IMR-90 (cell line): ENCODE measurements around the gene PCGF3.

Experiments used
- BHLHE40 ChIP-seq: fragments of 150-350 bp; IDR thresholded peaks from 2 replicates; pipeline ENCODE4 v1.6.1; 2016; ENCODE audit warnings: mild to moderate bottlenecking, low read depth, low read length
- CEBPB ChIP-seq: IDR thresholded peaks from 2 replicates; pipeline ENCODE4 v1.6.1; 2012; ENCODE audit warnings: low read depth, low read length, improper control_type of control experiment
- CTCF ChIP-seq: conservative IDR thresholded peaks from 2 replicates; pipeline ENCODE4 v1.5.1; 2012; ENCODE audit warnings: mild to moderate bottlenecking, low read depth, low read length, improper control_type of control experiment
- ELK1 ChIP-seq: fragments of 150-350 bp; IDR thresholded peaks from 2 replicates; pipeline ENCODE4 v1.6.1; 2016; ENCODE audit warnings: low read depth, mild to moderate bottlenecking, low read length, moderate library complexity, borderline replicate concordance
- MAZ ChIP-seq: IDR thresholded peaks from 2 replicates; pipeline ENCODE4 v1.6.1; 2012; ENCODE audit warnings: low read depth, mild to moderate bottlenecking, low read length, improper control_type of control experiment, moderate library complexity, borderline replicate concordance
- MXI1 ChIP-seq: IDR thresholded peaks from 2 replicates; pipeline ENCODE4 v1.6.1; 2012; ENCODE audit warnings: low read depth, mild to moderate bottlenecking, low read length, moderate library complexity, borderline replicate concordance
- POLR2A ChIP-seq: IDR thresholded peaks from 2 replicates; pipeline ENCODE4 v1.6.1; 2012; ENCODE audit warnings: mild to moderate bottlenecking, low read depth, low read length
- RAD21 ChIP-seq: IDR thresholded peaks from 2 replicates; pipeline ENCODE4 v1.6.1; 2012; ENCODE audit warnings: low read length, improper control_type of control experiment
- RCOR1 ChIP-seq: IDR thresholded peaks from 2 replicates; pipeline ENCODE4 v1.6.1; 2012; ENCODE audit warnings: mild to moderate bottlenecking, low read length, improper control_type of control experiment; ENCODE audit not compliant: insufficient replicate concordance
- RFX5 ChIP-seq: IDR thresholded peaks from 2 replicates; pipeline ENCODE4 v1.8.0; 2012; ENCODE audit warnings: low read depth, mild to moderate bottlenecking, low read length, moderate library complexity
- SMC3 ChIP-seq: fragments of 150-350 bp; IDR thresholded peaks from 2 replicates; pipeline ENCODE4 v1.6.1; 2016; ENCODE audit warnings: low read depth, mild to moderate bottlenecking, antibody characterized with exemption, low read length, moderate library complexity
- USF2 ChIP-seq: fragments of 150-350 bp; IDR thresholded peaks from 2 replicates; pipeline ENCODE4 v1.6.1; 2017; ENCODE audit warnings: mild to moderate bottlenecking, antibody characterized with exemption, low read length, low read depth

GRCh38 chr4:704971-705277 lies 708 bp upstream of the PCGF3 start:
- TF ChIP-seq CTCF = no peak
- TF ChIP-seq POLR2A = no peak
- no peak for TF ChIP-seq MXI1
- TF ChIP-seq RFX5 = no peak
- TF ChIP-seq MAZ = no peak
- TF ChIP-seq USF2 = no peak
- no peak for TF ChIP-seq BHLHE40
- no peak for TF ChIP-seq CEBPB
- TF ChIP-seq ELK1 = no peak
- TF ChIP-seq RCOR1 = no peak
- TF ChIP-seq SMC3 = no peak
- TF ChIP-seq RAD21 = no peak
